D341Med (cell line): Measurements from ENCODE around the gene SPECC1L.
"Not testable (repeated sequence)": the region's sequence is repeated elsewhere in the genome, so short reads cannot be mapped to it uniquely, and the experiment has no call there.

ENCODE experiments used
- DNase-seq: peaks from one replicate; pipeline ENCODE4 v3.0.0; 2012; ENCODE audit warnings: low spot score

Gene SPECC1L

DNA sequence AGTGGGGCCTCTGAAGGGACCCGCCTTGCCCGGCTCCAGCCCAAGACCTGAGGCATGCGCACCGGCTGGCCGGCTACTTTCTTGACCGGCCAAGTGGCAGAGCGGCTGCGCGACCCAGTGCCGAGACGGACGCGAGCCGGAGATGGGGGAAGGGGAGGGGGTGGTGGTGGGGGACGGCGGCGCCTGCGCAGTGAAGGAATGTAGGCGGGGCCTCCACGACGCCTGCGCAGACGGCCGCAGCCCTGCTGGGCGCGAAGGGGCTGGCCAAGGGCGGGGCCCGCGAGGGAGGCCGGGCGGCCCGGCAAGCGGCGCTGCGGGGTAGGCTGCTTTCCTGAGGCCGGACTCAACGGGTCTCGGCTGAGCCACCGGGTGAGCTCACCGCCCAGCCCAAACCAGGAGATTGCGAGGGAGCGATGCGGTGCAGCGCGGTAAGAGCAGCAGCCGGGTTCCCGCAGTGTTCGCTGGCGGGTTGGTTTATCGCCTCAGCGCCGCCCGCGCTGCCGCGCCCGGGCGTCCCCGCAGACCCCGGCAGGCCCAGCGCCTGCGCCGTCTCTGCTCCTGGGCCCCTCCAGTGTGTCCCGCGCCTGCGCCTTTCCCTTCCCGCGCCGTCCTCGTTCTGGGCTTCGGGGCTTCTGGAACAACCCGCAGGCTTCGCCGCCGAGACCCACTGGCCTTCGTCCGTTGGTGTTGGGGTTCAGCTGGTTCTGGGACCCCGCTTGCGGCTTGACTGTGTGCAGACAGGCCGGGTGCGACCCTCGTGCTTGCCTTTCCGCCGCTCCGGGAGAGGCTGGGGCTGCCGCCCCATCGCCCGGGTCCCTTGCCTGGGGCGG lies at the start of gene SPECC1L:
Gene SPECC1L (plus strand): TSS at position 276 of the 830 bp plus-strand sequence. CDS start 31,401 bp downstream, outside the sequence.
- peak; percentile 99 for DNase-seq

- DNase-seq = no peak
Observed at GRCh38 chr22:24224468-24224867, 46.2 kb upstream of the SPECC1L start.

GRCh38 chr22:24225044-24225601 lies 45.5 kb upstream of the SPECC1L start:
- no peak for DNase-seq

DNA sequence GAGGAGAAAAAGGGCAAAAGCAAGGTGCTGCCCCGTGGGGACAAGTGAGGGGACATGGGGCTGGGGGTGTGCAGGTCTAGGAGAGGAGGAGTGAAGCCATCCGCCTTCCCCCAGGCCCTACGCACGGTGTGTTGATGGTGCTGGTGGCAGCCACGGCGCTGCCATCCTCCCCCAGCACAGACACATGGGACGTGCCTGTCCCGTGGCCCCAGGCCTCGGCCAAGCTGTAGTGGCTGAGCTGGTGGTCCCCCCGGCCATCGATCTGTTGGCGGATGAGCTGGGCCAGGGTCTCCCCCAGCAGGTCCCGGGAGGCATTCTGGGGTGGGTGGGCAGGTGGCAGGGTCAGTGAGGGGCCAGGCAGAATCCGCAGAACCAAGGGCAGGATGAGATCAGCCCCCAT lies 44.7 kb upstream of the SPECC1L start:
- no peak for DNase-seq

DNA sequence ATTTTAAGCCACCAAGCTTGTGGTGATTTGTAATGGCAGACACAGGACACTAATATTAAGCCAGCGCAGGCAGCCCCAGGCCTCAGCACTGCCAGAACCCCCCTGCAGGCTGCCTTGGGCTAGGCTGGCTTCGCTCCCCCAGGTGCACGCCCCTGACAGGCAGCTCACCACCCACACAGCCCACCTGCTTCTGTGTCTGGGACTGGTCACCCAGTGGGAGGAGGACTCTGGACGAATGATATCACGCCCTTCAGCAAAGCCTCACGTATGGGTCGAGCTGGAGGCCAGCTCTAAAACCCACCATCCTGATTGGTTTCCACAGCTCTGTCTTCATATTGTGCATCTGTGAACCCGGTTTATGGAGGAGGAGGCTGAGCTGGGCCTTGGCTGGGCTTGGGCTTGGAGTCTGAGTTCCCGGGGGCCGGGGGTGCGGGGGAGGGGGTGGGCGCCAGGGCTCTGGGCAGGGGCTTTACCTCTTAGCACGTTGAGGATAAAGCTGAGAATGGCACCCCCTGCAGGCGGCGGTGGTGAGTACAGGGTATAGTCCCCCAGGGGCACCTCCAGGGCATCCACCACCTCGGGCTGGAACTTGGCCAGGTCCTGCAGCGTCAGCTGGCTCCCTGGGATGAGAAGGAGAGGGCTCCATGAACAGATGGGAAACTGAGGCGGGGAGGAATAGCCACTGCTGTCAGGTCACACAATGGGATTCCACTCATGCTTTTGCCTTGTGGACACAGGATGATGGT lies 39.5 kb upstream of the SPECC1L start:
- peak; percentile 77 for DNase-seq

DNA sequence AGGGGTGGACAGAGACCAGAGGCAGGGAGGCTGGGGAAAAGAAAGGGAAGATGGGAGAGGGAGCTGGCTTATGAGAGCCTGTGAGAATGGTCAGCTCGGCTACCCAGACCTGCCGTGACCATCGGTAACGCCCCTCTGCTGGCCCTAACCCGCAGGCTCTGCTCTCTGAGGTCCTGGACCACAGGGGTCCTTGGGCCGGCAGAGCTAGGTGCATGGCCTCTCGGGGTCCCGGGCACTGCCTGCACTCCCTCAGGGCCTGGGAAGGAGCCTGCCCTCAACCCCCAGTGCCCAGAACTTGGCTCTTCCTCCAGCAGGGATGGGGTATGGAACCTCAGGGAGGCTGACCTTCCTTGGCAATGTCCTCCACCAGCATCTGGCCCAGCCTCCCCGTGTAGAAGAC lies 38.9 kb upstream of the SPECC1L start:
- no peak for DNase-seq

- no peak for DNase-seq
Observed at GRCh38 chr22:24232124-24232523, 38.5 kb upstream of the SPECC1L start.

DNA sequence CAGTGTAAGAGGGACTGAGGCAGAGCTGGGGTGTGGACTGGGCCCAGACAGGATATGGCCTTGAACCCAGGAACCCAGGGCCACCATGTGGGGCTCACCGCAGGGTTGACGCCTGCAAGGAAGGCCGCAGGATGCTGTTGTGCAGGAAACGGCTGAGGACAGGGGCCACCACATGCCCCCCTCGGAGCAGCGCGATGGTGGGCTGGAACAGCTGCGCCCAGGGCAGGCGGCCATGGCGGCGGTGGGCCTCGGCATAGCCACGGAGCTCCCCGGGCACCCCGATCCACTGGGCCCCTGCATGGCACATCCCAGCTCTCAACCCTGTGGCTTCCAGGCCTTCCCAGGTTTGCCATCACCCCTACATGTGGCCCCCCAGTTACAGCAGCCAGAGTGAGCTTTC lies 37.9 kb upstream of the SPECC1L start:
- DNase-seq = peak; percentile 17

GRCh38 chr22:24233235-24233634 lies 37.4 kb upstream of the SPECC1L start:
- peak; percentile 16 for DNase-seq

DNA sequence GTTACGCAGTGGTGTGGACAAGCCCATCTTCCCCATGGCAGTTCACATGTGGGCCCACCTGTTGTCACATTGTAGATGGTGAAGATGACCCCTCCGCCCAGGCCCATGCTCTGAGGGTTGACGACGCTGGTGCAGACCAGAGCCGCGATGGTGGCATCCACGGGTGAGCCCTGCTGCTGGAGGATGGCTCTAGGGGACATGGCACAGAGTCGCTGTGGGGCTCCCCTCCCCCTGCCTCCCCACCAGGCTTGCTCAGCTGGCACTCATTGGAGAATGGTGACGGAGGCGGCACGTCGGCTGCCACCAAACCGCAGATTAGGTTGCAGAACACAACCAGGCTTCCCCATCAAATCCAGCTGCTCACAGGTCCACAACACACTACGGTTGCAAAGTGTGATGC lies 36.8 kb upstream of the SPECC1L start:
- DNase-seq = peak; percentile 22

- peak; percentile 16 for DNase-seq
Observed at GRCh38 chr22:24235315-24235714, 35.3 kb upstream of the SPECC1L start.

GRCh38 chr22:24236656-24237055 lies 34.0 kb upstream of the SPECC1L start:
- no peak for DNase-seq

- not testable (repeated sequence) for DNase-seq
Observed at GRCh38 chr22:24238101-24238694, 32.4 kb upstream of the SPECC1L start.

DNA sequence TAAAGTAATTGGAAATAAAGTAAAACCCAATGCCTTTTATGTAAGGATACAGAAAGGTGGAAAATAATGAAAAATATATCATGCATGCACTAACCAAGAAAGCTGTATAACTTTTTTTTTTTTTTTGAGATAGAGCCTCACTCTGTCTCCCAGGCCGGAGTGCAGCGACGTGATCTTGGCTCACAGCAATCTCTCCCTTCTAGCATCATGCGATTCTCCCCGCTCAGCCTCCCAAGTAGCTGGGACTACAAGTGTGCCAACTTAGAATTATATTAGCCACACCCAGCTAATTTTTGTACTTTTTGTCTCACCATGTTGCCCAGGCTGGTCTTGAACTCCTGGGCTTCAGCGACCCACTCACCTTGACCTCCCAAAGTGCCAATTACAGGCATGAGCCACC lies 30.2 kb upstream of the SPECC1L start:
- DNase-seq = no peak

- DNase-seq = not testable (repeated sequence)
Observed at GRCh38 chr22:24240985-24241692, 29.5 kb upstream of the SPECC1L start.

DNA sequence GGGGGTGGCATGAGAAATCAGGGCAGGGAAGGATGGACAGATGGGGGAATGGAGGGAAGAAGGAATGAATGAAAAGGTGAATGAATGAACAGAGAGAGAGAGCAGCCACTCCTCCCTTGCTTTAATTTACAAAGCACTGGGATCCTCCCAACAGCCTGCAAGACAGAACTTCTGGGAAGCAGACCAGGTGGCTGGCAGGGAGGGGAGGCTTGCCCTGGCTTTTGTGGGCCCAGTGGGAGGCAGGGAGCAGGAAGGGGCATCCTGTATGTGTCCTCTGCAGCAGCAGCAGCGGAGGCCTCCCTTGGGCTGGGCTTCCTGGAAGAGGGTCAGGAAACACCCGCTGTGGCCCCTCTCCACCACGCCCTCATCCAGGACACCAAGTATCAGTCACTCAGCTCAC lies 27.2 kb upstream of the SPECC1L start:
- DNase-seq = not testable (repeated sequence)

GRCh38 chr22:24244144-24244787 lies 26.4 kb upstream of the SPECC1L start:
- no peak for DNase-seq

DNA sequence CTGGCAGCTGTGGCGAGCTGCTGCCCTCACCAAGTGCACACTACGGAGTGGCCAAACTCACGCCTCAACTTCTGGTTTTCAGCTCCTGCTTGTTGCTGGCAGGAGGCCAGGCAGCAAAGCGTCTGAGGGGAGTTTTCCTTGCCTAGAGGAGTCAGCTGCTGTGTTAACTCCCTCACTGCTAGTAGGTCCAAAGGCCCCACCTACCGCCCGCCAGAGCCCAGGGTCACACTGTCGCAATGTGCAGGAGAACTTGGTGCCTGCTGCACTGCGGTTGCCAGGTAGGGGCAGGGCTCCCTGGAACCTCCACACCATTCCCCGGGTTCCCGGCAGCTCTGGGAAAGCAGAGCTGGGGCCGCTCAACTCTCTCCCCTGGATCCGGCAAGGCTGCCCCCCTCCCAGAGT lies 25.6 kb upstream of the SPECC1L start, which contains the start of gene GGT5:
Gene GGT5 (minus strand): TSS at position 53 of the 402 bp plus-strand sequence. CDS start 357 bp downstream, outside the sequence.
- not testable (repeated sequence) for DNase-seq

GRCh38 chr22:24245584-24246561 lies 24.8 kb upstream of the SPECC1L start:
- peak; percentile 52 for DNase-seq

- peak; percentile 36 for DNase-seq
Observed at GRCh38 chr22:24247011-24247507, 23.6 kb upstream of the SPECC1L start.
